ENCODE data around the gene KLHL8.
"Not testable (repeated sequence)": the region's sequence is repeated elsewhere in the genome, so short reads cannot be mapped to it uniquely, and the experiment has no call there.

The KLHL8 gene

GRCh38 chr4:87227751-87228151 is 7.3 kb upstream of the KLHL8 start:
- DNase-seq, result no peak

GRCh38 chr4:87225936-87226335 is 5.5 kb upstream of the KLHL8 start:
- no peak for DNase-seq

DNA sequence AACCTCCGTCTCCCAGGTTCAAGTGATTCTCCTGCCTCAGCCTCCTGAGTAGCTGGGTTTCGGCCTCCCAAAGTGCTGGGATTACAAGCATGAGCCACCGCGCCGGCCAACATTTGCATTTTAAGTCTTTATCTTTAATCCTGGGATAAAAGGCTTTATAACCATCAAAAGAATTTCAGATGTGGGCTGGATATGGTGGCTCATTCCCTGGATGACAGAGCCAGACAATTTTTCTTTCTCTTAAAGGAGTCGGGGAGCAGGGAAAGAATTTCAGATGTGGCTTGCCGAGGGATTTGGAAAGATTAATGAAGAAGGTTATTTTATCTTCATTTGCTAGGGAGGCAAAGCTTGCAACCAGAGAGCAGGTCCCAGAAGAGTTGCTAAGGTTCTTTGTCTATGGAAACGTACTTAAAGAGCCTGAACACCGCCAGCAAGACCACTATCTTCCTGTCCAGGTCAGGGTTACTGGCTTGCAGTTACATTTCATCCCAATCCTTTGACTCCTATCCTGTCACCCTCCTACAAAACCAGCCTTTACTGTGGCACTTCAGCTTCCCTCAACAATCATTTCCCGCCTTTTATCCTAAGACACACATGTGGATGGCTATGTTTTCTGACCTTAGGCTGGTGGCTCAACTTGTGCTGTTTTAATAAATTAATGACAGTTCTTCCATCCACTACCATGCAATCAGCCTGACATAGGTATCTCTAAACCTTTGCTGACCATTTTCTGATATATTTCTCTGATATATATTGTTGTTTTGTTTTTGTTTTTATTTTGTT is 3.9 kb upstream of the KLHL8 start:
- no peak for DNase-seq

DNA sequence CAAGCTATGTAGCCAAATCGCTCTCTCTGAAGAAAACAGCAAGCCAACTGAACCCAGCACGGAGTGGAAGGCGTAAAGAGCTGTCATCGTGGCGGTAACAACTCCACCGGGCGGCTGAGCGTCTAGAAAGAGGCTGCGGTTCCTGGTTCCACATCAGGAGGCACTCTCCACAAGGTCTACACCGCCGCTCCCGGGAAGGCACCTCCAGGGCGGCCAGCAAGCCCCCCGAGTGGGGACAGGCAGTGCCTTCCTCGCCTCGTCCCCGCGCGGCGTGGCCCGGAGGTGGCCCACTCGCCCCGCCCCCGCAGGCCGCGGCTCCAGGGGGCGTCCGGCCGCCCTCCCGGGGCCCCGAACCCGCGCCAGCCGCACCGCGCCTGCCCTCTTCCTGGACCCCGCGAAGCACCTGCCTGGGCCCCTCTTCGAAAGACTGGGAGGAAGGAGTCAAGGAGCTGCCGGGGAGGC is 755 bp downstream of the KLHL8 start:
- DNase-seq, result no peak

DNA sequence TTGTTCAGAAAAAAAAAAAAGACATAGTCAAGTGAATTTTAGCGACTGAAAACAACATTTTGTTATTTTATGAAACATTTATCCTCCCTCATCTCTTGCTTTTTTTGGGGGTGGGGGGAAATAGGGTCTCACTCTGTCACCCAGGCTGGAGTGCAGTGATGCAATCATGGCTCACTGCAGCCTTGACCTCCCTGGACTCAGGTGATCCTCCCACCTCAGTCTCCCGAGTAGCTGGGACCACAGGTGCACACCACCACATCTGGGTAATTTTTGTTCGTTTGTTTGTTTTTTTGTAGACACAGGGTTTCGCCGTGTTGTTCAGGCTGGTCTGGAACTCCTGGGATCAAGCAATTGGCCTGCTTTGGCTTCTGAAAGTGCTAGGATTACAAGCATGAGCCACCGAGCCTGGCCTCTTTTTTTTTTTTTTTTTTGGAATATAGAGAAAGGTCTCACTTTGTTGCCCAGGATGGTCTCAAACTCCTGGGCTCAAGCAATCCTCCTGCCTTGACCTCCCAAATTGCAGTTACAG is 3.1 kb downstream of the KLHL8 start:
- DNase-seq, result not testable (repeated sequence)

DNA sequence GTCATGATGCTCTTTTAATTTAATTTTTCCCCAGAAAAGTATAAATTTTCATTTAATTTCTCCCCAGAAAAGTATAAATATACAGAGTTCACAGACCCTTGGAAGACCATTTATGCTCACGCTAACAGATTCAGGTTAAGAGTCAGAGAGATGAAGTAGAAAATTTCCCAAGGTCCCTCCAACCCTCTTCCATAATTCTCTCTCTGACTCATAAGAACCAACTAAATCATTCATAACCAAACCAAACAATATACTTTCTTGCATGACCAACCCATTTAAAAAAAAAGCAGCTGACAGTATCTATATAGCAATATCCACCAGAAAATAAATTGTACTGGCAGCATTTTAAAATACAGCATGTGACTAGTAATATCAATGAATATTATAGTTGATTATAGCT is 3.9 kb downstream of the KLHL8 start:
- DNase-seq, result no peak

- no peak for DNase-seq
Measured at GRCh38 chr4:87213421-87214075, 6.9 kb downstream of the KLHL8 start.

DNA sequence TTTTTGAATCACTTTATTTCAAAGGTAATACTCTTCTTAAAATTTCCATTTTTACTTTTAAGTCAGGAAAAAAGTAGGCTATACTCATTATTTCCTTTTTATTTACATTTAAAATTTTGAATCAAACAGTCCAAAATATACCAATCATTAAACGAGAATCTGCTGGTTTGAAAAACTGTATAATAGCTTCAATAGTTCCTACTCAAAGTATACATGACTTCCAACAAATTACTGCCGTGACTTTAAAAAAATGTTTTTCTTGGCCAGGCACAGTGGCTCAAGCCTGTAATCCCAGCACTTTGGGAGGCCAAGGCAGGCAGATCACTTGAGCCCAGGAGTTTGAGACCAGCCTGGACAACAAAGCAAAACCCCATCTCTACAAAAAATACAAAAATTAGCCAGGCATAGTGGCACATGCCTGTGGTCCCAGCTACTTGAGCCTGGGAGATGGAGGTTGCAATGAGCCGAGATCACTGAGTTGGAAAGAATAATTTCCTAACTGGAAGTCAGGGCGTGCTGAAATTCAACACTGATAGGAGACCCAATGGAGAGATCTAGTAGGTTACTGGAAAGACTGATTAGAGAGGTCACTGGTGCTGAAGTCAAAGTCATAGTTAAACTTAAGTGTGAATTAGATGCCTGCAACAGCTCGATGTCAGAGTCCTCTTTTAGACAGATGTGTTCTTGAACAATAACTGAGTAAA is 9.0 kb downstream of the KLHL8 start:
- no peak for DNase-seq

DNA sequence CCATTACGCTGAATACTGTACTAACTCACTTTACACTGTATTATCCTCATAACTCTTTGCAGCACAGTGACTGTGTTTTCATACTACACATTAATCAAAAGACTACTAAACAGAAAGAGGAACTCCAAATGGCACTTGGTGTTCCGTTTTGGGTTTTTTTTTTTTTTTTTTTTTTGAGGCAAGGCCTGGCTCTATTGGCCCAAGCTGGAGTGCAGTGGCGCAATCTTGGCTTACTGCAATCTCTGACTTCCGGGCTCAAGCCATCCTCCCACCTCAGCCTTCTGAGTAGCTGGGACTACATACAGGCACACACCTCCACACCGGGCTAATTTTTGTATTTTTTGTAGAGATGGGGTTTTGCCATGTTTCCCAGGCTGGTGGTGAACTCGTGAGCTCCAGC is 10.7 kb downstream of the KLHL8 start:
- peak; percentile 32 for DNase-seq

DNA sequence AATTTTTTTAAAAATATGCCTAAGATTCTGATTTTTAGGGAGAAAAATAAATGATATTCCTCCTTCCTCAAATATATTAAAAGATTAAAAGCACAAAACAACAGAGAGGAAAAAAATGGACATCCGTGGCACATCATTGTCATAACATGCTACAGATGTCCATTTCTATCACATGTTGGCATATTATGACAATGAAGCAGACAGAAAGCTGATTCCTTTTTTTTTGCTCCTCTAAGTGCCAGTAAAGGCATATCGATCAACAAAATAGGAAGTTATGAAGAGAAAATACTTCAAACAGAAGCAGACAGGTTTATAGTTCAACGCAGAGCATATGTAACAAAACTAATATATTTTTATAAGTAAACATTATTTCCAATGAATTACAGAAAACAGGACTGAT is 11.2 kb downstream of the KLHL8 start:
- DNase-seq, result no peak

DNA sequence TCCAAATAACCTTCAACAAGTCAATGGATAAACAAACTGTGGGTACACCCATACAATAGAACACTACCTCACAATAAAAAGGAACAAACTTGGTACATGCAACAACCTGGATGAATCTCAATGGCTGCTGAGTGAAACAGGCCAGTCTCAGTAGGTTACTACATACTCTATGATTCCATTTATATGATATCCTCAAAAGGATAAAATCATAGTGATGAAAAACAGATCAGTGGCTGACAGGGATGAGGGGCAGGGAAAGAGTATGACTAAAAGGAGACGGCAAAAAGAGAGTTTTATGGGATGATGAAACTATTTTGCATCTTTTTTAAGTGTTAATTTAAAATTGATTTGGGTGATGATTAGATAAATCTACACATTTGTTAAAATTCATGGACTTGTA is 15.9 kb downstream of the KLHL8 start:
- DNase-seq, result no peak

DNA sequence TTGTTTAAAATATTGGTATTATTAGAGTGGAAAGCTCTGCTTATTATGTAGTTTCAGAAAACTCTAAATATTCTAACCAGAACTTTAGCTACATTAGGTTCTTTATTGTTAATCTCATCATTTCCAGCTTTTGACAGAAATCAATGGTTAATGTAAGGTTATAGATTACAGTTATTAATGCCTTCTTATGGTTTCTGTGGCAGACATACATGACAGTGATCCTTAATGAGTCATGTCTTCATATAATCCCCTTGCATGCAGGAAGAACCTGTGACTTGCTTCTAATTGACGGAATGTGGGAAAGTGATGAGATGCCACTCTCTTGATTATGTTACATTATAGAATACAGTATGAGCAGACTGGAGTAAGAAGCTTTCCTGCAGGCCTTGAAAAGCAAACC is 23.5 kb downstream of the KLHL8 start:
- DNase-seq, result no peak

DNA sequence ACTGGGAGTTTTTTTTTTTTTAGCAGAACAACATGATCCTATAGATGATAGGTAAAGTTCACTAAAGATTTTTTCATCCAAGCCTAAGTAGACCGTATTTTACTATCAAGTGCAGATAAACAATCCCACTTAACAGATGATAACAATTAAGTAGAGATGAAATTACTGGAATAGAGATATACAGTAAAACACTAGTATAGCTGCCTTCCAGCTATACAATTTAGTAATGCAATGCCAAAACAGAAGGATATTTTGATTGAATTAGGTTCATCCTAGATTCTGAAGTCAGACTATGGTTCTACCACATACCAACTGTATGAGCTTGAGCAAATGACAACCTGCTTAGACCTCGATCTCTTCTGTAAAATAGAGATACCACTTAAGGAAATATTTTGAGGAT is 24.3 kb downstream of the KLHL8 start:
- DNase-seq, result no peak

- no peak for DNase-seq
Measured at GRCh38 chr4:87193958-87194675, 26.3 kb downstream of the KLHL8 start.

GRCh38 chr4:87192145-87192919 is 28.1 kb downstream of the KLHL8 start:
- DNase-seq, result no peak

GRCh38 chr4:87188932-87189331 is 31.5 kb downstream of the KLHL8 start:
- no peak for DNase-seq

DNA sequence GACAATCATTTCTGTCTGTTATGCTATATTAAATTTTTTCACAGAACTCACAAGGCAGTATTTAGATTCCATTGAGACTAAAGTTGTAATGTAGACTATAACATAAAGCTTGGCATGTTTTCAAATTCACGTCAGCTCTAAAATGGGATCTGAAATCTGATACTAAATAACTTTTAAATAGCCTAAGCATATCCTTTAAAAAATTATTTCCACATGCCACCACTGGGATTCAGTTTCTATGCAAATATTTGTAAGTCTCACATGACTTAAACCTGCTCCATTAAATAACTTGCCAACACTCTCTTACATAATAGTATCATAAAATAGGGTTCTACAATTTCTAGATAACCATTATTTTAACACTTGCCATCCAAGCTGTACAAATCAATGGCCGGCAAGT is 32.4 kb downstream of the KLHL8 start:
- DNase-seq, result no peak

DNA sequence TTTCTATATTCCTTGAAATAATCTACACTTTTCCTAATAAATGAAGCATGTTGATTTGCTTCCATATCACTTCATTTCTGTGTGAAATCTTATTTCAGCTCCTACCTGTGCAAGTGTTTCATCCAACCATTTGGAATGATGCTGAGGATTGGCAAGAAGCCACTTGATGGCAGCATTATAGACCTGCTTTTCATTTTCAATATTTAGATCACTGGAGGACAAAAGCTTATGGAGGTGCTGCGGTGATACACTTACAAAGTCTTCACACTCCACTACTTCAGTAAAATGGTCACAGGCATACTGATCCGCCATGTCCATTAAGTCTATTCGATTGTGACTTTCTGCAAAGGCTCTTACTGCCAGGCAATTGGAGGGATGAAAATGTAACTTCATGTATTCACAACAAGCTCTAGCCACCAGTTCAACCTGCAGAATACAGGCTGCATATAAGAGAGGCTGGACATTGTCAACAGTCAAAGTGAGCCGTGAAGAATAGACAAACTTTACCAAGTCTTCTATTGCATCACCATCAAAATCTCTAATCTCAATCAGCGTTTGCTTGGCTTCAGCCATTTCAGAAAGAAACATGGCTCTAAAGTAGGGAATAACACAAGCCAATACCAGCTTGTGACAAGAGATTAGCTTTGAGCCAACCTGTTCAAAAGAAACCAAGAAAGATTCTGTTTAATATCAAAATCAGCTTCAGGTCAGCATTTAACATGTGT is 35.1 kb downstream of the KLHL8 start:
- DNase-seq, result no peak

DNA sequence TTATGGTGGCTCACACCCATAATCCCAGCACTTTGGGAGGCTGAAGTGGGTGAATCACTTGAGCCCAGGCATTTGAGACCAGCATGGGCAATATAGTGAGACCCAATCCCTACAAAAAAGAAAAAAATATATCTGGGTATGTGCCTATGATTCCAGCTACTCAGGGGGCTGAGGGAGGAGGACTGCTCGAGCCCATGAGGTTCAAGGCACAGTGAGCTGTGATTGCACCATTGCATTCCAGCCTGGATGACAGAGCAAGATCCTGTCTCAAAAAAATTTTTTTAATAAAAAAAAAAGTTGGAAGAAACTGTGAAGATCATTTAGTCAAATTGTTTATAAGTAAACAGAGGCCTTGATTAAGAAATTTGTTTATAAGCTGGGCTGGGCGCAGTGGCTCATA is 39.7 kb downstream of the KLHL8 start:
- no peak for DNase-seq

DNA sequence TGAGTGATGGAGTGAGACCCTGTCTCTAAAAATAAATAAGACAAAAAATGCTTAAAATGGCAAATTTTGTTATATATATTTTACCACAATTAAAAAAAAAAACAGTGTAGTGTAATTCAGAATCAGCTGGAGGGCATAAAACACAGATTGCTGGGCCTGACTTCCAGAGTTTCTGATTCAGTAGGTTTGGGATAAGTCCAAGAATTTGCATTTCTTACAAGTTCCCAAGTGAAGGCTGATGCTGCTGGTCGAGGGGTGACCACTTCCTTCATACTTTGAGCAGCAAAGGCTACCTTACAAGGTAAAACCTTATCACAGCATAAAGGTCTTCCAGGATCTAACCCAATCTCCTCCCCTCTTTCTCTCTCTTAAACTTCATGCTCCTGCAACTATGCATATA is 40.7 kb downstream of the KLHL8 start:
- DNase-seq, result no peak

DNA sequence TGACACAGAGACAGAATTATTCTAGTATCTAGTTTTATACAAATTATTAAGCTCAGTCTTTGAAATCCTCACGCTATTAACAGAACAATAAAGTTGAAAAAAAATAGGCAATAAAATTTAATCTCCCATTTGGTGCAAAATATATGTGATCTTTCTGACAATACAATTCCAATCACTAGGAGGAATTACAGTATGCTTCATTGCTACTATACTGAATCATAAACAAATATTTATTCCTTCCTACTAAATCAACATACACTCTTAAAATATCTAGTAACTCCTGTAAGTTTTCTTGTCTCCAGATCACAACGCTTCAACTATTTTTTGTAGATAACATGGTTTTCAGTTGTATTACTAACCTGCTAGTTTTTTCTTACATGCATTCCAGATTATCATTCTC is 45.7 kb downstream of the KLHL8 start:
- DNase-seq, result no peak

DNA sequence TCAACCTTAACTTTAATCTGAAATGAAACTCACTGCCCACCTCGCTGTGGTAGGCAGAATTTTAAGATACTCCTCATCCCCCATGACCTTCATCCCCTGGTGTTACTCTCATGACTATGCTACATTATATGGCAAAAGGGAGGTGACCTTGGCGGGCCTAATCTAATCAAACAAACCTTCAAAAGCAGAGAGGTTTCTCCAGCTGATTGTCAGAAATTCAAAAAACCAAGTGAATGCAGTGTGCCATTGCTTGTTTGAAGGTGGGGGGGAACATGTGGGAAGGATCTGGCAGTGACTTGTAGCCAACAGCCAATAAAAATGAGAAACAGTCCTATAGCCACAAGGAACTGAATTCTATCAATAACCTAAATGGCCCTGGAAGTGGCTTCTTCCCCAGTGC is 48.5 kb downstream of the KLHL8 start:
- no peak for DNase-seq
